Neural progenitor cell (in vitro differentiated cells): ENCODE measurements around the gene ZNF469. TPM values are rescaled to one million over a fixed set of nuclear protein-coding genes. Genes with fewer than 3 reads are reported as not detected.
A peak's percentile ranks its signal among the peaks of the same experiment; 100 is the strongest.

ENCODE experiments used
- DNase-seq: peaks from one replicate; pipeline ENCODE4 v3.0.0-alpha.2; 2016; ENCODE audit warnings: low spot score
- H2AFZ ChIP-seq: fragments of 200-600 bp; sonication (generic); replicated peaks from 2 replicates; pipeline ENCODE4 v1.6.1; 2016; ENCODE audit warnings: antibody characterized with exemption
- H3F3A ChIP-seq: fragments of 200-600 bp; sonication (generic); 2 replicates; pipeline ENCODE4 v1.6.1; 2016; ENCODE audit warnings: antibody characterized with exemption, low read depth
- H3K27ac ChIP-seq: fragments of 200-600 bp; sonication (generic); 2 replicates; pipeline ENCODE4 v1.5.1; 2016; ENCODE audit warnings: mild to moderate bottlenecking
- H3K27me3 ChIP-seq: fragments of 200-600 bp; sonication (generic); 2 replicates; pipeline ENCODE4 v1.6.1; 2016; ENCODE audit warnings: mild to moderate bottlenecking, moderate library complexity
- H3K36me3 ChIP-seq: fragments of 200-600 bp; sonication (generic); 2 replicates; pipeline ENCODE4 v1.5.1; 2016
- H3K4me1 ChIP-seq: fragments of 200-600 bp; sonication (generic); 2 replicates; pipeline ENCODE4 v1.6.1; 2016; ENCODE audit warnings: mixed run types
- H3K4me2 ChIP-seq: fragments of 200-600 bp; sonication (generic); 2 replicates; pipeline ENCODE4 v1.6.1; 2016
- H3K4me3 ChIP-seq: fragments of 200-600 bp; sonication (generic); 2 replicates; pipeline ENCODE4 v1.5.1; 2016
- H3K79me2 ChIP-seq: fragments of 200-600 bp; sonication (generic); 2 replicates; pipeline ENCODE4 v1.6.1; 2016; ENCODE audit warnings: low read depth
- H3K9ac ChIP-seq: fragments of 200-600 bp; sonication (generic); 2 replicates; pipeline ENCODE4 v1.6.1; 2016
- H3K9me3 ChIP-seq: fragments of 200-600 bp; sonication (generic); 2 replicates; pipeline ENCODE4 v1.5.1; 2016; ENCODE audit warnings: low read depth
- H4K20me1 ChIP-seq: fragments of 200-600 bp; sonication (generic); 2 replicates; pipeline ENCODE4 v1.6.1; 2016; ENCODE audit warnings: low read depth
- H3K27ac Mint-ChIP-seq: 3 replicates; pipeline ENCODE4 v1.8.0; 2021; ENCODE audit warnings: mixed read lengths
- H3K27me3 Mint-ChIP-seq: 2 replicates; pipeline ENCODE4 v1.8.0; 2022; ENCODE audit warnings: low read depth, mild to moderate bottlenecking, inconsistent platforms, moderate library complexity, mixed read lengths; ENCODE audit not compliant: insufficient read depth
- H3K36me3 Mint-ChIP-seq: 3 replicates; pipeline ENCODE4 v1.8.0; 2021; ENCODE audit warnings: mixed read lengths
- H3K4me1 Mint-ChIP-seq: 3 replicates; pipeline ENCODE4 v1.8.0; 2021; ENCODE audit warnings: mixed read lengths
- H3K4me3 Mint-ChIP-seq: 3 replicates; pipeline ENCODE4 v1.8.0; 2021; ENCODE audit warnings: mild to moderate bottlenecking, moderate library complexity, mixed read lengths
- H3K9me3 Mint-ChIP-seq: 3 replicates; pipeline ENCODE4 v1.8.0; 2020; ENCODE audit warnings: mixed read lengths
- EZH2 ChIP-seq: fragments of 200-600 bp; sonication (generic); IDR thresholded peaks from 2 replicates; pipeline ENCODE4 v1.6.1; 2017; ENCODE audit warnings: antibody characterized with exemption, mild to moderate bottlenecking, moderate library complexity
- EZH2phosphoT487 ChIP-seq: fragments of 200-600 bp; sonication (generic); IDR thresholded peaks from 2 replicates; pipeline ENCODE4 v1.6.1; 2017; ENCODE audit warnings: antibody characterized with exemption
- total RNA-seq: library from RNA; depleted of rRNA; stranded (reverse); fragments of >200 nt; gene quantifications from 2 replicates; pipeline ENCODE4 v1.2.3, GENCODE V29; 2015; ENCODE audit warnings: low replicate concordance
- TF ChIP-seq, protein P1 (sequence below): fragments of 200-600 bp; sonication (generic); IDR thresholded peaks from 2 replicates; pipeline ENCODE4 v1.5.1; 2017; ENCODE audit warnings: antibody characterized with exemption, mild to moderate bottlenecking

Gene ZNF469
- total RNA-seq, 1 donor from 2014 or later: 0.02 TPM

DNA sequence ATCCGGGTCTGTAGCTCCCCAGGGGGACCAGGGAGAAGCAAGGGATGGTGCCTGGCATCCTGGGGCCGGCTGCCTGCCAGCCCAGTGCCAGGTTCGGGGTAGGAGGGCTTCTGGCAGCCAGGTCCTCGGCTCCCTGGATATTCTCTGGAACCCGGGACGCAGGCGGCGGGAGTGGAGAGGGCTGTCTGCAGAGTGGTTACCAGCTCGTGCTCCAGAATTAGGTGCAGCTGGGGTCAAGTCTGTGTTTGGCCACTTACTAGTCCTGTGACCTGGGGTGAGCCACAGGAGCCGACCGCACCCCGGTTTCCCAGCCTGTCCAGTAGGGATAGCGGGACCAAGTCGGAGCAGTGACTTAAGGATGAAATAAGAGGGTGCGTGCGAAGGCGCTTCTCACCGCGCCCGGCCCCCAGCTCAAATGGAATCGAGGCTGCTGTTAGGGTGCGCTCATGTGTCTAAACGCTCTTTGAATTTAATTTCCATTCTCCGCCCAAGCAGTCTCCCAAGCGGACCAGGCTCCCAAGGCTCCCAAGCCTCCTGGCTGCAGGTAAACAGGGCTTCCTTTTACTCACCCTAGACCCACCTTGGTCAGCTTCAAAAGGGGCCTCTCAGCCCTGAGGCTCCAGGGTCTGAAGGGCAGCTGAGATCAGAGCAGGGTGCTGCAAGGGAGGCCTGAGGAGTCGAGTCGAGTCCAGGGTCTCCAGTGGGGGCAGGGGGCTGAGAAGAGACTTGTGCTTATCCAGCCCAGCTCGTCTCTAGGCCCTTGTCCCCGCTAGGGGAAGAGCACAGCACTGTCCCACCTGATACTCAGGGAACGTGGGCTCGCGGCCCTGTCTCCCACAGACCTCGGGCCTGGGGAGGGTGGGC is 28.3 kb upstream of the ZNF469 start:
- Mint-ChIP-seq H3K9me3 (peaks cover 6% of the 10 kb centered on the region), H3K27ac (no peak overlapping the region), H3K27me3 (peaks cover 12% of the 10 kb centered on the region), H3K4me3 (no peak overlapping the region), H3K36me3 (peaks cover 2% of the 10 kb centered on the region), H3K4me1 (peaks cover 24% of the 10 kb centered on the region)
- no peaks in the 10 kb centered on the region for H3K79me2 ChIP-seq
- no peak overlapping the region for H3K27ac ChIP-seq
- no peak overlapping the region for H3K9ac ChIP-seq
- no peak overlapping the region for H3K4me3 ChIP-seq
- no peaks in the 10 kb centered on the region for H3K36me3 ChIP-seq
- no peaks in the 10 kb centered on the region for H3K27me3 ChIP-seq
- TF ChIP-seq EZH2phosphoT487 (no peak), EZH2 (no peak)
- TF ChIP-seq, protein P1, sequence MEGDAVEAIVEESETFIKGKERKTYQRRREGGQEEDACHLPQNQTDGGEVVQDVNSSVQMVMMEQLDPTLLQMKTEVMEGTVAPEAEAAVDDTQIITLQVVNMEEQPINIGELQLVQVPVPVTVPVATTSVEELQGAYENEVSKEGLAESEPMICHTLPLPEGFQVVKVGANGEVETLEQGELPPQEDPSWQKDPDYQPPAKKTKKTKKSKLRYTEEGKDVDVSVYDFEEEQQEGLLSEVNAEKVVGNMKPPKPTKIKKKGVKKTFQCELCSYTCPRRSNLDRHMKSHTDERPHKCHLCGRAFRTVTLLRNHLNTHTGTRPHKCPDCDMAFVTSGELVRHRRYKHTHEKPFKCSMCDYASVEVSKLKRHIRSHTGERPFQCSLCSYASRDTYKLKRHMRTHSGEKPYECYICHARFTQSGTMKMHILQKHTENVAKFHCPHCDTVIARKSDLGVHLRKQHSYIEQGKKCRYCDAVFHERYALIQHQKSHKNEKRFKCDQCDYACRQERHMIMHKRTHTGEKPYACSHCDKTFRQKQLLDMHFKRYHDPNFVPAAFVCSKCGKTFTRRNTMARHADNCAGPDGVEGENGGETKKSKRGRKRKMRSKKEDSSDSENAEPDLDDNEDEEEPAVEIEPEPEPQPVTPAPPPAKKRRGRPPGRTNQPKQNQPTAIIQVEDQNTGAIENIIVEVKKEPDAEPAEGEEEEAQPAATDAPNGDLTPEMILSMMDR: no peak
- H3F3A ChIP-seq: no peaks in the 10 kb centered on the region
- no peaks in the 10 kb centered on the region for H4K20me1 ChIP-seq
- DNase-seq: no peak
- no peaks in the 10 kb centered on the region for H3K4me1 ChIP-seq
- no peaks in the 10 kb centered on the region for H3K9me3 ChIP-seq
- no peak overlapping the region for H2AFZ ChIP-seq
- H3K4me2 ChIP-seq: no peak overlapping the region

DNA sequence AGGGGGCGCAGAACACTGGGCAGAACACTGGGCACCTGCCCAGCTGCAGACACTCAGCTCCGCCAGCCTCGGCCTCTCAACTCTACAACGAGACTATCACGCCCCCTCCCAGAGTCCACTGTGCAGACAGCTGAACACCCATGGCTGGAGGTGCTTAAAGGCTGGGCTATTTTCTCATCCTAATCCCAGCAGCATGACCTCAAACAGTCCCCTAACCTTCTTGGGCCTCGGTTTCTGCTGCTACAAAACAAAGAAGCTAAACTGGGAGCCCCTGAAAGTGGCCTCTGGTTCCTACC is 27.7 kb upstream of the ZNF469 start:
- Mint-ChIP-seq H3K27ac (no peak overlapping the region), H3K4me3 (no peak overlapping the region), H3K4me1 (peaks cover 19% of the 10 kb centered on the region), H3K27me3 (peaks cover 8% of the 10 kb centered on the region), H3K36me3 (no peaks in the 10 kb centered on the region), H3K9me3 (peaks cover 5% of the 10 kb centered on the region)
- no peaks in the 10 kb centered on the region for H3K27me3 ChIP-seq
- H3K4me3 ChIP-seq: no peak overlapping the region
- H3K4me1 ChIP-seq: no peaks in the 10 kb centered on the region
- no peak for DNase-seq
- H3K9me3 ChIP-seq: no peaks in the 10 kb centered on the region
- TF ChIP-seq, protein P1: no peak
- no peak for TF ChIP-seq EZH2
- TF ChIP-seq EZH2phosphoT487: no peak
- H3K9ac ChIP-seq: no peak overlapping the region
- no peaks in the 10 kb centered on the region for H4K20me1 ChIP-seq
- H3K36me3 ChIP-seq: no peaks in the 10 kb centered on the region
- no peaks in the 10 kb centered on the region for H3F3A ChIP-seq
- H2AFZ ChIP-seq: no peak overlapping the region
- no peak overlapping the region for H3K4me2 ChIP-seq
- no peak overlapping the region for H3K27ac ChIP-seq
- H3K79me2 ChIP-seq: no peaks in the 10 kb centered on the region

DNA sequence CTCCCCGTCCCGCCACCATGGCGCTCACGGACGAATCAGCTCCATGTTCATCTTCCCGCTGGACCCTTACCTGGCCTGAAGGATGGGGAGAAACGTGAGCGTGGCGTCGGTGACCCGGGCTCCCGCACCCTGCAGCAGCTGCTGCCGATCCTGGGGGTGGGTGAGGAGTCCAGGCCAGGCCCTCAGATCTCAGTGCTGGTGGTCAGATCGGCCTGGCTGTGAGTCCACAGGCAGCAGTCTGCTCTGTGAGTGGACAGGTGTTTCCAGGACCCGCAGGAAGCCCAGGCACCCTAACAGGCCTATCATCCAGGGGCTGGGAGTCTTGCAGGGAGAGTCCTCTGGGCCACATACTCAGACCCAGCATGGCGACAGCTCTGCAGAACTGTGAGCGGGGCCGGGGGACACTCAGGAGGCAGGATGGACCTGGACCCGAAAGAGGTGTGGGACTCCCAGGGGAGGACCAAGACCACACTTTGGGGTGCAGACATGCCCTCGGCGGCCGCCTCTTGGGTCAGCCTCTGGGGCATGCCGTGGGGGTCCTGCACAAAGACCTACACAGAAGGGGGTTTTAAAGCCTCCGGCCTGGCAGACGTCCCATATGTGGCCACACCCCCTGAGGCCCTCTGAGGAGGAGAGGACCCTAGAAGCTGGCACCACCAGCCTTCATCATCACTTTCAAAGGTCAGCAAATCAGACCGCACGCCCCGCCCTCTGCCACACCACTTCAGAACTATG is 27.2 kb upstream of the ZNF469 start:
- H3K9me3 ChIP-seq: no peaks in the 10 kb centered on the region
- H3K36me3 Mint-ChIP-seq: no peaks in the 10 kb centered on the region
- H3F3A ChIP-seq: no peaks in the 10 kb centered on the region
- H3K4me3 ChIP-seq: no peak overlapping the region
- DNase-seq: no peak
- H3K4me2 ChIP-seq: no peak overlapping the region
- H3K4me3 Mint-ChIP-seq: no peak overlapping the region
- H2AFZ ChIP-seq: no peak overlapping the region
- no peaks in the 10 kb centered on the region for H3K36me3 ChIP-seq
- no peaks in the 10 kb centered on the region for H4K20me1 ChIP-seq
- no peak overlapping the region for H3K9ac ChIP-seq
- no peaks in the 10 kb centered on the region for H3K27me3 ChIP-seq
- no peaks in the 10 kb centered on the region for H3K4me1 ChIP-seq
- peaks cover 5% of the 10 kb centered on the region for H3K9me3 Mint-ChIP-seq
- no peak overlapping the region for H3K27ac ChIP-seq
- TF ChIP-seq EZH2 (no peak), EZH2phosphoT487 (no peak)
- TF ChIP-seq, protein P1: no peak
- H3K27ac Mint-ChIP-seq: peak overlapping the region; percentile 33
- H3K4me1 Mint-ChIP-seq: peaks cover 18% of the 10 kb centered on the region
- no peaks in the 10 kb centered on the region for H3K79me2 ChIP-seq
- H3K27me3 Mint-ChIP-seq: peaks cover 8% of the 10 kb centered on the region
